ENCODE results near the gene USP13. TPM values are rescaled to one million over a fixed set of nuclear protein-coding genes. Genes with fewer than 3 reads are reported as not detected.

Gene USP13
- total and polyA plus RNA-seq, 2 of the 4 experiments (the other 2 are of a cell fraction), result 9.2 to 18.1 TPM

DNA sequence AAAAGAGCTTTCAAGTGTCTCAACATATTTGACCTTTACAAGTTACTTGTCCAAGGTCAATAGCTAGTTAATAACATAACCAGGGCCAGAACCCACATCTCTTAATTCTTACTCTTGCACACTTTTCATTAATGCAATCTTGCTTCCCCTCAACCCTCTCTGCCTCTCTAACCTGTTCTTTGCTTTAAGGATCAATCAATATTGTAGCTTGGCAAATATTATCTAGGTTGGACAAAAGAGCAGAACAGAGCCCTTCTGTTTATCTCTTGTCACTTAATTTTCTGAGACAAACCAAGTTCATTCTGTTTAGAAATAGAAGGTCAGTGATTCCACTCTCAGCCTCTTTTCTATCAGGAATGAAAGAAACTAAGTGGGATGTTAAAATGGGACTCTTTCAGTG is 180.5 kb downstream of the USP13 start:
- Histone ChIP-seq H3K36me3 (ENCODE audit: control insufficient read depth, insufficient read depth, low read length) (no peaks in the 10 kb centered on the region), H3K56ac (ENCODE audit: extremely low read depth, insufficient read depth, low read length) (no peak overlapping the region), H3K23ac (ENCODE audit: low read depth, low read length) (no peak overlapping the region), H3K9me1 (ENCODE audit: insufficient read depth, low read length) (no peaks in the 10 kb centered on the region), H3K9me3 (ENCODE audit: control insufficient read depth, insufficient read depth, low read length) (no peaks in the 10 kb centered on the region), H3K27ac (ENCODE audit: insufficient read depth, low read length) (no peak overlapping the region), H4K5ac (ENCODE audit: low read depth, low read length) (no peak overlapping the region), H2BK15ac (ENCODE audit: low read depth, low read length) (no peak overlapping the region), H2BK20ac (ENCODE audit: low read depth, low read length) (no peak overlapping the region), H3K9ac (ENCODE audit: low read depth, low read length) (no peak overlapping the region), H4K20me1 (ENCODE audit: insufficient read depth, low read length) (no peaks in the 10 kb centered on the region), H2BK120ac (ENCODE audit: low read depth, low read length) (no peak overlapping the region), H3K18ac (ENCODE audit: low read depth, low read length) (no peak overlapping the region), H2AK9ac (replicated peaks; ENCODE audit: low read depth, low read length, poor library complexity) (no peak overlapping the region), H3K4me1 (ENCODE audit: control insufficient read depth, insufficient read depth, low read length) (no peaks in the 10 kb centered on the region), H3K27me3 (ENCODE audit: control insufficient read depth, insufficient read depth, low read length) (no peaks in the 10 kb centered on the region; the same call in 1 of the 2 replicates), H4K8ac (ENCODE audit: low read depth in 2 of 2, low read length in 2 of 2) (no peak overlapping the region), H3K14ac (replicated peaks; ENCODE audit: low read depth, low read length) (no peak overlapping the region), H2AFZ (replicated peaks; ENCODE audit: low read length, poor library complexity) (no peak overlapping the region), H3K4me2 (ENCODE audit: low read depth, low read length) (no peak overlapping the region), H3K4me3 (ENCODE audit: insufficient read depth, low read depth, low read length) (no peak overlapping the region), H3K4ac (ENCODE audit: low read depth, low read length) (no peak overlapping the region), H2BK5ac (ENCODE audit: low read depth, low read length, poor library complexity, severe bottlenecking) (no peak overlapping the region), H3K79me1 (ENCODE audit: low read depth in 1 of 2, low read length in 2 of 2) (no peaks in the 10 kb centered on the region), H2AK5ac (ENCODE audit: low read depth, low read length) (no peak overlapping the region), H4K91ac (ENCODE audit: insufficient read depth, low read depth, low read length) (no peak overlapping the region)
- ATAC-seq (ENCODE audit: low read depth) (no peak), DNase-seq (no peak)
- CTCF ChIA-PET, result no interaction called here
- in situ Hi-C loops (cut with MboI; ENCODE audit: low sequenced_read_pairs), result no loop called here
- no TSS peak for BruUV-seq (replicated peaks)
- intact Hi-C loops (cut with micrococcal nuclease), result no loop called here
- TF ChIP-seq RCOR1 (IDR thresholded peaks at IDR 0.05; ENCODE audit: insufficient replicate concordance, low read length) (no peak), FOS (IDR thresholded peaks at IDR 0.05; ENCODE audit: low read depth, low read length) (no peak), RFX5 (IDR thresholded peaks at IDR 0.05; ENCODE audit: low read depth, low read length) (no peak), CHD1 (IDR thresholded peaks at IDR 0.05; ENCODE audit: low read depth, low read length) (no peak), CEBPB (IDR thresholded peaks at IDR 0.05; ENCODE audit: low read depth, low read length) (no peak), BHLHE40 (IDR thresholded peaks at IDR 0.05; ENCODE audit: low read depth, low read length) (no peak)
- POLR2A ChIA-PET (ENCODE audit: unreplicated experiment), result no interaction called here
- dilution Hi-C loops (cut with HindIII; ENCODE audit: low sequenced_read_pairs, unreplicated experiment), result no loop called here
